Hepatocyte (in vitro differentiated cells): ENCODE measurements around the gene SETD4.

Experiments
- CTCF ChIP-seq: fragments of 200-600 bp; sonication (generic); IDR thresholded peaks from 2 replicates; pipeline ENCODE4 v1.5.1; 2016; ENCODE audit warnings: antibody characterized with exemption, mild to moderate bottlenecking; ENCODE audit not compliant: poor library complexity
- EZH2 ChIP-seq: fragments of 200-600 bp; sonication (generic); IDR thresholded peaks from 2 replicates; pipeline ENCODE4 v1.6.1; 2016; ENCODE audit warnings: antibody characterized with exemption, mild to moderate bottlenecking, borderline replicate concordance
- EZH2phosphoT487 ChIP-seq: fragments of 200-600 bp; sonication (generic); IDR thresholded peaks from one replicate; pipeline ENCODE4 v1.6.1; 2018; ENCODE audit warnings: antibody characterized with exemption, mild to moderate bottlenecking, low read depth, moderate library complexity; ENCODE audit not compliant: unreplicated experiment, severe bottlenecking

GRCh38 chr21:36027347-36027746 lies 33.0 kb downstream of the SETD4 start:
- no peak for TF ChIP-seq CTCF
- TF ChIP-seq EZH2phosphoT487, result no peak
- no peak for TF ChIP-seq EZH2
